Mesendoderm (in vitro differentiated cells): ENCODE results near the gene KCNH2.
A peak's percentile ranks its signal among the peaks of the same experiment; 100 is the strongest.

Source experiments
- DNase-seq: peaks from one replicate; pipeline ENCODE4 v3.0.0; 2013
- H2AK5ac ChIP-seq: 2 replicates; pipeline ENCODE4 v1.6.1; 2013; ENCODE audit warnings: low read length, inconsistent platforms
- H2BK120ac ChIP-seq: 2 replicates; pipeline ENCODE4 v1.6.1; 2013; ENCODE audit warnings: low read depth, mild to moderate bottlenecking, low read length, moderate library complexity, mixed read lengths
- H2BK15ac ChIP-seq: replicated peaks from 2 replicates; pipeline ENCODE4 v1.6.1; 2013; ENCODE audit warnings: low read depth, mild to moderate bottlenecking, moderate library complexity
- H2BK5ac ChIP-seq: 2 replicates; pipeline ENCODE4 v1.6.1; 2013; ENCODE audit warnings: low read length, inconsistent platforms
- H3K18ac ChIP-seq: 2 replicates; pipeline ENCODE4 v1.6.1; 2013; ENCODE audit warnings: mild to moderate bottlenecking, low read length, mixed read lengths
- H3K23ac ChIP-seq: one replicate; pipeline ENCODE4 v1.6.1; 2013; ENCODE audit warnings: low read length
- H3K27ac ChIP-seq: 2 replicates; pipeline ENCODE4 v1.5.1; 2013; ENCODE audit warnings: low read depth, mild to moderate bottlenecking, inconsistent platforms, low read length, moderate library complexity
- H3K27me3 ChIP-seq: 2 replicates; pipeline ENCODE4 v1.6.1; 2013; ENCODE audit warnings: low read length, control low read depth, mild to moderate bottlenecking, inconsistent platforms; ENCODE audit not compliant: insufficient read depth, poor library complexity
- H3K36me3 ChIP-seq: 2 replicates; pipeline ENCODE4 v1.6.1; 2013; ENCODE audit warnings: low read length, inconsistent platforms; ENCODE audit not compliant: control insufficient read depth, insufficient read depth
- H3K4ac ChIP-seq: one replicate; pipeline ENCODE4 v1.6.1; 2013; ENCODE audit warnings: low read depth, mild to moderate bottlenecking, low read length, moderate library complexity
- H3K4me1 ChIP-seq: 2 replicates; pipeline ENCODE4 v1.6.1; 2013; ENCODE audit warnings: low read depth, low read length, inconsistent platforms; ENCODE audit not compliant: control insufficient read depth
- H3K4me2 ChIP-seq: 2 replicates; pipeline ENCODE4 v1.6.1; 2013; ENCODE audit warnings: low read length
- H3K4me3 ChIP-seq: 2 replicates; pipeline ENCODE4 v1.5.1; 2013; ENCODE audit warnings: mild to moderate bottlenecking, low read length
- H3K56ac ChIP-seq: one replicate; pipeline ENCODE4 v1.6.1; 2013; ENCODE audit warnings: low read length
- H3K79me1 ChIP-seq: 2 replicates; pipeline ENCODE4 v1.6.1; 2013; ENCODE audit warnings: low read length, inconsistent platforms
- H3K79me2 ChIP-seq: 2 replicates; pipeline ENCODE4 v1.6.1; 2013; ENCODE audit warnings: mild to moderate bottlenecking, low read length; ENCODE audit not compliant: control insufficient read depth, insufficient read depth
- H3K9ac ChIP-seq: 2 replicates; pipeline ENCODE4 v1.6.1; 2013; ENCODE audit warnings: low read length, inconsistent platforms
- H4K5ac ChIP-seq: one replicate; pipeline ENCODE4 v1.6.1; 2013; ENCODE audit warnings: low read length
- H4K8ac ChIP-seq: one replicate; pipeline ENCODE4 v1.6.1; 2013; ENCODE audit warnings: low read depth, mild to moderate bottlenecking, control low read depth, low read length, moderate library complexity
- WGBS: extraction: QIAGEN DNeasy Blood & Tissue Kit; methylation state at CpG from one replicate; pipeline ENCODE4 v1.1.7; 2013; ENCODE audit warnings: low lambda C conversion rate, missing lambda C conversion rate; ENCODE audit not compliant: insufficient coverage; ENCODE audit errors: extremely low coverage; 5-methylcytosine and 5-hydroxymethylcytosine counted together

The KCNH2 gene

DNA sequence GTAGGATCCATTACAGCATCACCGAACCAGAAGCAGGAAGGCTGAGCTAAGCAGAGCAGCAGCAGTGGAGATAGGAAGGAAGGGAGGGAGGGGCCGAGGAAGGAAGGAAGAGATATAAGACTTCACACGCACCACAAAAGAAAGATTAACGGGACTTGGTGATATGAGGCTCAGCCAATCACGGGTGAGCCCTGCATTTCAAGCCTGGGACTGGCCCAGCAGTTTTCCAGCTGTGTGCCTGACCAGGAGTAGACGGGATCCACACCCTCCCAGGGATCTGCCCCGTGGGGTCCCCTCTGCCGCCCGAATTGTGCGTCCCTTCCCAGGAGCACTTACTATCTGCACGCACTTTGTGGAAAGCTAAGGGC lies 30.0 kb upstream of the KCNH2 start:
- Histone ChIP-seq H3K56ac (peak overlapping the region; percentile 40), H3K4me2 (no peak overlapping the region), H3K36me3 (no peaks in the 10 kb centered on the region), H3K23ac (no peak overlapping the region), H2BK5ac (no peak overlapping the region), H3K18ac (no peak overlapping the region), H2BK120ac (no peak overlapping the region), H2BK15ac (no peak overlapping the region), H3K27ac (no peak overlapping the region), H3K79me1 (no peaks in the 10 kb centered on the region), H2AK5ac (no peak overlapping the region), H3K27me3 (no peaks in the 10 kb centered on the region), H3K79me2 (no peaks in the 10 kb centered on the region), H4K8ac (no peak overlapping the region), H3K4me1 (peaks cover 17% of the 10 kb centered on the region), H3K9ac (no peak overlapping the region), H3K4me3 (no peak overlapping the region), H3K4ac (no peak overlapping the region), H4K5ac (no peak overlapping the region)
- no CpG with 5 or more reads among the region's 11 CpGs for WGBS
- DNase-seq: peak; percentile 90

DNA sequence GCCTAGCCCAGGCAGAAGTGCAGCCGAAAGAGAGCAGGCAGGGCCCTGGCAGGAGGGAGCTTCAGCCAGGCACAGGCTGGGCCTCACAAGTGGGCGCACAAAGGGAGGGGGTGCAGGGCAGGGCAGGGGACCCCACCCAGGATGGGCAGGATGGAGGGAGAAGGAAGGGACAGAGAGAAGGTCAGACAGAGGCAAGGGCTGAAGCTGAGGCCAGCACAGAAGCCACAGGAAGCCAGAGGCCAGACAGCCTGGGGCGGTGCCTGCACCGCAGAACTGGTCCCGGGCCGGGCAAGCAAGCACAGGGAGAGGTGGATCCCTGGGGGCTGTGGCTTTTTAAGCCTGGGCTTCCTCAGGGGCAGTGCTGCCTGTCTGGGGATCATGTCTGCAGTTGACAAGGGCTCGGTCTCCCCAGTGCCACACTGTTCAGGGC lies 29.4 kb upstream of the KCNH2 start:
- Histone ChIP-seq H3K27me3 (no peaks in the 10 kb centered on the region), H3K4me2 (no peak overlapping the region), H3K56ac (peak overlapping the region; percentile 81), H3K4me1 (peaks cover 17% of the 10 kb centered on the region), H3K9ac (peak overlapping the region; percentile 57), H3K79me1 (no peaks in the 10 kb centered on the region), H2BK5ac (peak overlapping the region; percentile 90), H3K4ac (no peak overlapping the region), H3K36me3 (no peaks in the 10 kb centered on the region), H3K27ac (peak overlapping the region; percentile 25), H3K23ac (peak overlapping the region; percentile 73), H4K8ac (no peak overlapping the region), H3K4me3 (no peak overlapping the region), H2BK15ac (no peak overlapping the region), H3K18ac (no peak overlapping the region), H2AK5ac (peak overlapping the region; percentile 88), H4K5ac (no peak overlapping the region), H2BK120ac (no peak overlapping the region), H3K79me2 (no peaks in the 10 kb centered on the region)
- no peak for DNase-seq
- WGBS: no CpG with 5 or more reads among the region's 7 CpGs

DNA sequence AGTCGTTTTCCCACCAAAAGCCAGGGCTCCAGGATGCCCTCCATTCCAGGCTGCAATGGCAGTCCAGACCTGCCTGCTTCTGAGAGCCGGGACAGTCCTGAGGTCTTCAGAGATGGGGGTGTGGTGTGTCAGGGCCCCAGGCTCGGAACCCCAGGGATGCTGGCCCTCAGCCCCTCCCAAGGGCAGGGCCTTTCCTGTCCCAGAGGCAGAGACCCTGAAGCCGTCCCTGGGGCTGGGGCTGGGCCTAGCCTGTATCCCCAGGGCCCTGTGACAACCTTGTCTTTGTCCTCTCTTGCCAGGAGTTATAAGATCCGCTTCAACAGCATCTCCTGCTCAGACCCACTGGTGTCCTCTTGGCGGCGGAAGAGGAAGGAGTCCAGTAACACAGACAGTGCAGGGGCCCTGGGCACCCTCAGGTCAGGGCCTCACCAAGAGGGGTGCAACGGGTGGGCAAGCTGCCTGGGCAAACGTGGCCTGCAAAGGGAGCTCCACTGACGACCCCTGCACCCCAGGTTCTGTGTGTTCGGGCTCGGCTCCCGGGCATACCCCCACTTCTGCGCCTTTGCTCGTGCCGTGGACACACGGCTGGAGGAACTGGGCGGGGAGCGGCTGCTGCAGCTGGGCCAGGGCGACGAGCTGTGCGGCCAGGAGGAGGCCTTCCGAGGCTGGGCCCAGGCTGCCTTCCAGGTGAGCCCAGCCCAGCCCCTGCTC lies 28.6 kb upstream of the KCNH2 start:
- H3K27me3 ChIP-seq: no peaks in the 10 kb centered on the region
- no CpG with 5 or more reads among the region's 23 CpGs for WGBS
- no peak for DNase-seq

DNA sequence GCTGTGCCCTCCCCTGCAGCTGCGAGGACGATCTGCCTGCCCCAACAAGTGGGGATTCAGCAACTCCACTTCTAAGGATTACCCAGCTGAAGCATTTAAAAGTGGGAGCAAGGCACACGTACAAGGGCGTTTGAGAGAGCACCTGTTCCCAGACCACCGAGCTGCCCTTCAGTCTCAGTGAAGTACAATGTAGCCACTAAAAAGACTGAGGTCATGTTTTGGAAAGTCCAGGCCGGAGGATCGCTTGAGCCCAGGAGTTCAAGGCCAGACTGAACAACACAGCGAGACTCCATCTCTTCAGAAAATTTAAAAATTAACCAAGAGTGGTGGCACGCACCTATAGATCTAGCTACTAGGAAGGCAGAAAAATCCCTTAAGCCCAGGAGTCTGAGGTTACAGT lies 27.4 kb upstream of the KCNH2 start:
- WGBS: no CpG with 5 or more reads among the region's 9 CpGs
- H3K79me2 ChIP-seq: no peaks in the 10 kb centered on the region

More for the DNA sequence above, 28.6 kb upstream of the KCNH2 start:
- Histone ChIP-seq H3K4me2 (no peak overlapping the region), H3K4me1 (peaks cover 17% of the 10 kb centered on the region), H2AK5ac (no peak overlapping the region), H3K79me1 (no peaks in the 10 kb centered on the region), H3K79me2 (no peaks in the 10 kb centered on the region), H2BK120ac (no peak overlapping the region), H4K8ac (no peak overlapping the region), H3K27ac (no peak overlapping the region), H3K36me3 (no peaks in the 10 kb centered on the region), H3K4me3 (no peak overlapping the region), H3K23ac (no peak overlapping the region), H3K18ac (no peak overlapping the region), H2BK5ac (no peak overlapping the region), H4K5ac (no peak overlapping the region), H2BK15ac (no peak overlapping the region), H3K56ac (peak overlapping the region; percentile 81), H3K9ac (peak overlapping the region; percentile 57), H3K4ac (no peak overlapping the region)

DNA sequence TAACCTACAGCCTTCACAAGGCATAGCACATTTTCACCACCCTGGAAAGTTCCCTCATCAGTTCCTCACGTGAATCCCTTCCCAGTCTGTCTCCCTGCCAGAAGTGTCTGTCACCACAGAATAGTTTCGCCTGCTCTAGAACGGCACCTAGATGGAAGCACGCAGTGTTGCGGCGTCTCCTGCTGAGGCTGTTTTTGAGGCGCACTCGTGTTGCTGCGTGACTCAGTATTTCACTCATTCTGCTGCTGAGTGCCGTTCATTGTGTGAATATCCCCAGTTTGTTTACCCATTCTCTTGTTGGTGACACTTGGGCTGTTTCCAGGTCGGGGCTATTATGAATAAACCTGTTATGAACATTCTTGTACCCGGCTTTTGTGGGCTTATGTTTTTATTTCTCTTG lies 25.5 kb upstream of the KCNH2 start:
- H3K36me3 ChIP-seq: no peaks in the 10 kb centered on the region
- H2BK120ac ChIP-seq: no peak overlapping the region
- H3K4me3 ChIP-seq: no peak overlapping the region
- no peak overlapping the region for H3K4ac ChIP-seq
- no peak overlapping the region for H3K4me2 ChIP-seq
- H2BK15ac ChIP-seq: no peak overlapping the region
- peak overlapping the region; percentile 56 for H3K56ac ChIP-seq
- WGBS: no CpG with 5 or more reads among the region's 12 CpGs
- H4K8ac ChIP-seq: no peak overlapping the region
- no peak for DNase-seq
- H2AK5ac ChIP-seq: no peak overlapping the region
- no peak overlapping the region for H3K23ac ChIP-seq
- H3K79me2 ChIP-seq: no peaks in the 10 kb centered on the region
- H3K27ac ChIP-seq: no peak overlapping the region
- H4K5ac ChIP-seq: no peak overlapping the region
- H3K4me1 ChIP-seq: peaks cover 8% of the 10 kb centered on the region
- no peak overlapping the region for H2BK5ac ChIP-seq
- H3K9ac ChIP-seq: no peak overlapping the region
- H3K79me1 ChIP-seq: no peaks in the 10 kb centered on the region
- H3K18ac ChIP-seq: no peak overlapping the region
- H3K27me3 ChIP-seq: no peaks in the 10 kb centered on the region

More for the DNA sequence above, 27.4 kb upstream of the KCNH2 start:
- Histone ChIP-seq H3K4me2 (no peak overlapping the region), H3K23ac (no peak overlapping the region), H2BK120ac (no peak overlapping the region), H2BK5ac (no peak overlapping the region), H4K5ac (no peak overlapping the region), H3K9ac (no peak overlapping the region), H3K79me1 (no peaks in the 10 kb centered on the region), H3K36me3 (no peaks in the 10 kb centered on the region), H3K56ac (no peak overlapping the region), H2BK15ac (no peak overlapping the region), H3K4me1 (peaks cover 16% of the 10 kb centered on the region), H3K27ac (no peak overlapping the region), H3K4ac (no peak overlapping the region), H3K4me3 (no peak overlapping the region), H3K27me3 (no peaks in the 10 kb centered on the region), H2AK5ac (no peak overlapping the region), H3K18ac (no peak overlapping the region), H4K8ac (no peak overlapping the region)
- no peak for DNase-seq

DNA sequence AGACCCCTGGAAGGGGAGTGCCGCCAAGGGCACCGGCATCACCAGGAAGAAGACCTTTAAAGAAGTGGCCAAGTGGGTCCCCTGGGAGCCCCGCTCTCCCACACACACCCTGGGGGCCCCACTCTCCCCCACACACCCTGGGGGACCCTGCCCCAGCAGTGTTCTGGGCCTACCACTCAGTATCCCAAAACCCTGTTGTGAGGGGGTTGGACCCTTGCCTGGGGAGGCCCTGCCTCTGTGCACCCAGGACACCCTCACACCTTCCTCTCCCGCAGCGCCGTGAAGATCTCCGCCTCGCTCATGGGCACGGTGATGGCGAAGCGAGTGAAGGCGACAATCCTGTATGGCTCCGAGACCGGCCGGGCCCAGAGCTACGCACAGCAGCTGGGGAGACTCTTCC lies 23.4 kb upstream of the KCNH2 start:
- no peak overlapping the region for H3K27ac ChIP-seq

More for the DNA sequence above, 23.4 kb upstream of the KCNH2 start:
- H2AK5ac ChIP-seq: no peak overlapping the region
- no peaks in the 10 kb centered on the region for H3K79me1 ChIP-seq
- no peak overlapping the region for H3K56ac ChIP-seq
- no peak for DNase-seq
- no peak overlapping the region for H2BK5ac ChIP-seq
- no peaks in the 10 kb centered on the region for H3K4me1 ChIP-seq
- no peak overlapping the region for H3K4ac ChIP-seq
- no peak overlapping the region for H3K23ac ChIP-seq
- H3K9ac ChIP-seq: no peak overlapping the region
- H3K36me3 ChIP-seq: no peaks in the 10 kb centered on the region
- H2BK15ac ChIP-seq: no peak overlapping the region
- H3K18ac ChIP-seq: no peak overlapping the region
- H3K4me2 ChIP-seq: no peak overlapping the region
- no peaks in the 10 kb centered on the region for H3K27me3 ChIP-seq
- no CpG with 5 or more reads among the region's 16 CpGs for WGBS
- no peak overlapping the region for H4K5ac ChIP-seq
- no peak overlapping the region for H4K8ac ChIP-seq
- H3K79me2 ChIP-seq: no peaks in the 10 kb centered on the region
- no peak overlapping the region for H2BK120ac ChIP-seq
- no peak overlapping the region for H3K4me3 ChIP-seq
